GM13977 (cell line): ENCODE measurements around the gene COA7.

Experiments used
- DNase-seq: peaks from one replicate; pipeline ENCODE4 v3.0.0; 2012; ENCODE audit warnings: low spot score
- CTCF ChIP-seq: IDR thresholded peaks from 2 replicates; pipeline ENCODE4 v1.5.1; 2012; ENCODE audit warnings: mild to moderate bottlenecking, control low read depth; ENCODE audit not compliant: insufficient read depth; ENCODE audit errors: extremely low read depth, missing control alignments
- in situ Hi-C: fragments of 300-500 bp; cut with MboI; formaldehyde crosslinking; loops from one replicate; pipeline ENCODE4 v1.12.0; 2022; ENCODE audit warnings: low sequenced_read_pairs, low pct_unique_long_range_greater_than_20kb, mixed read lengths, inconsistent platforms; ENCODE audit not compliant: unreplicated experiment

COA7 gene

GRCh38 chr1:52658795-52659194 is 39.4 kb downstream of the COA7 start:
- no peak for DNase-seq
- TF ChIP-seq CTCF: no peak
- in situ Hi-C loops: no loop called here

- no peak for DNase-seq
- TF ChIP-seq CTCF: no peak
- in situ Hi-C loops: no loop called here
These were observed 40.4 kb downstream of the COA7 start for GRCh38 chr1:52657702-52658101.

GRCh38 chr1:52654063-52654462 is 44.1 kb downstream of the COA7 start:
- DNase-seq: no peak
- in situ Hi-C loops: no loop called here
- no peak for TF ChIP-seq CTCF

- TF ChIP-seq CTCF: no peak
- in situ Hi-C loops: no loop called here
- no peak for DNase-seq
These were observed 44.8 kb downstream of the COA7 start for GRCh38 chr1:52653207-52653849.

- in situ Hi-C loops: no loop called here
- no peak for TF ChIP-seq CTCF
- no peak for DNase-seq
These were observed 46.2 kb downstream of the COA7 start for GRCh38 chr1:52651904-52652303.

GRCh38 chr1:52645261-52645660 is 52.9 kb downstream of the COA7 start:
- in situ Hi-C loops: no loop called here
- DNase-seq: no peak

More at GRCh38 chr1:52645261-52645660, 52.9 kb downstream of the COA7 start:
- no peak for TF ChIP-seq CTCF
